B cell (primary cell): Measurements from ENCODE around the gene DISP3. TPM values are rescaled to one million over a fixed set of nuclear protein-coding genes. Genes with fewer than 3 reads are reported as not detected.

Experiments used
- ATAC-seq: fragments of 200-7000 bp; cut with Tn5 transposase; one replicate; pipeline ENCODE4 v1.10.0; 2021; ENCODE audit warnings: low read depth, mild to moderate bottlenecking, moderate number of reproducible peaks, moderate library complexity
- CTCF ChIA-PET: fragments of 350-600 bp; sonication (Branson Sonifier 250); formaldehyde crosslinking; loops from one replicate; lab custom pipeline; 2021; ENCODE audit warnings: antibody characterized with exemption, inconsistent platforms; lab: Charles Lee
- POLR2A ChIA-PET: fragments of 350-600 bp; sonication (Branson Sonifier 250); formaldehyde crosslinking; loops from one replicate; lab custom pipeline; 2021; ENCODE audit warnings: antibody characterized with exemption; lab: Charles Lee
- DNase-seq: peaks from one replicate; pipeline ENCODE4 v3.0.0; 2013
- H2AFZ ChIP-seq: 2 replicates; pipeline ENCODE4 v1.6.1; 2012; ENCODE audit warnings: mild to moderate bottlenecking, low read depth, low read length; ENCODE audit not compliant: insufficient read depth, poor library complexity, severe bottlenecking
- H3K27ac ChIP-seq, 2 donors: 1 replicate in 1 of 2; 2 replicates in 1 of 2; pipeline ENCODE4 v1.5.1; 2012 to 2013; ENCODE audit warnings: low read length in 2 of 2, mild to moderate bottlenecking in 2 of 2, moderate library complexity in 1 of 2
- H3K27me3 ChIP-seq, 4 experiments: fragments of 200-600 bp in 1 of 4; sonication (generic) in 1 of 4; replicated peaks in 1 of 4; 1 replicate in 2 of 4; 2 replicates in 2 of 4; pipeline versions ENCODE4 v1.6.1 to v1.7.0; 2013 to 2016; ENCODE audit warnings: low read length in 3 of 4, mild to moderate bottlenecking in 2 of 4, mixed read lengths in 1 of 4, moderate library complexity in 1 of 4; ENCODE audit not compliant: insufficient read depth in 4 of 4, control insufficient read depth in 3 of 4; ENCODE audit errors: control extremely low read depth in 1 of 4
- H3K36me3 ChIP-seq, 2 experiments: replicated peaks in 1 of 2; 1 replicate in 1 of 2; 2 replicates in 1 of 2; pipeline versions ENCODE4 v1.6.1 to v1.7.1; 2013; ENCODE audit warnings: low read length in 1 of 2; ENCODE audit not compliant: insufficient read depth in 2 of 2, control insufficient read depth in 1 of 2; ENCODE audit errors: control extremely low read depth in 1 of 2, extremely low read depth in 1 of 2
- H3K4me1 ChIP-seq, 2 donors: fragments of 200-600 bp in 1 of 2; sonication (generic) in 1 of 2; 1 replicate in 1 of 2; 2 replicates in 1 of 2; pipeline versions ENCODE4 v1.5.1 to v1.6.1; 2013 to 2017; ENCODE audit warnings: low read length in 2 of 2; ENCODE audit not compliant: control insufficient read depth in 2 of 2, insufficient read depth in 2 of 2
- H3K4me2 ChIP-seq: replicated peaks from 2 replicates; pipeline ENCODE3; 2012; ENCODE audit warnings: mild to moderate bottlenecking, low read depth, low read length; ENCODE audit not compliant: poor library complexity, severe bottlenecking
- H3K4me3 ChIP-seq, 5 experiments: fragments of 200-600 bp in 1 of 5; sonication (generic) in 1 of 5; 1 replicate in 3 of 5; 2 replicates in 2 of 5; pipeline versions ENCODE4 v1.5.1 to v1.7.0; 2011 to 2016; ENCODE audit warnings: low read length in 4 of 5, mild to moderate bottlenecking in 4 of 5, low read depth in 2 of 5, control low read depth in 1 of 5, moderate library complexity in 1 of 5; ENCODE audit not compliant: insufficient read depth in 1 of 5; ENCODE audit errors: control extremely low read depth in 1 of 5, extremely low read depth in 1 of 5
- H3K79me2 ChIP-seq: fragments of 200-600 bp; sonication (generic); one replicate; pipeline ENCODE4 v1.6.0; 2016; ENCODE audit warnings: low read length; ENCODE audit not compliant: control insufficient read depth, insufficient read depth
- H3K9ac ChIP-seq: fragments of 200-600 bp; sonication (generic); 2 replicates; pipeline ENCODE4 v1.6.1; 2017; ENCODE audit warnings: mild to moderate bottlenecking, low read length, moderate library complexity
- H3K9me3 ChIP-seq, 3 donors: one replicate each; pipeline versions ENCODE4 v1.6.1 to v1.7.1; 2013; ENCODE audit warnings: low read length in 2 of 3; ENCODE audit not compliant: control insufficient read depth in 2 of 3, insufficient read depth in 1 of 3; ENCODE audit errors: control extremely low read depth in 1 of 3
- H4K20me1 ChIP-seq: 2 replicates; pipeline ENCODE4 v1.6.0; 2012; ENCODE audit warnings: mild to moderate bottlenecking, low read length; ENCODE audit not compliant: insufficient read depth, control insufficient read depth, poor library complexity, severe bottlenecking
- H3K27ac Mint-ChIP-seq: one replicate; pipeline ENCODE4 v1.8.0; 2021; ENCODE audit warnings: mixed read lengths
- H3K27me3 Mint-ChIP-seq: one replicate; pipeline ENCODE4 v1.8.0; 2021; ENCODE audit warnings: mixed read lengths
- H3K4me1 Mint-ChIP-seq: one replicate; pipeline ENCODE4 v1.8.0; 2021; ENCODE audit warnings: mixed read lengths
- H3K4me3 Mint-ChIP-seq: one replicate; pipeline ENCODE4 v1.8.0; 2021; ENCODE audit warnings: mixed read lengths
- H3K9me3 Mint-ChIP-seq: one replicate; pipeline ENCODE4 v1.8.0; 2022; ENCODE audit warnings: mixed read lengths; ENCODE audit not compliant: insufficient read depth
- EZH2 ChIP-seq: IDR thresholded peaks from 2 replicates; pipeline ENCODE4 v1.6.1; 2012; ENCODE audit warnings: borderline replicate concordance, low read depth, mild to moderate bottlenecking, moderate library complexity, low read length; ENCODE audit not compliant: insufficient read depth, poor library complexity, severe bottlenecking
- WGBS: methylation state at CpG from one replicate; pipeline ENCODE4 v1.1.5; 2013; ENCODE audit warnings: missing lambda C conversion rate; ENCODE audit not compliant: insufficient coverage; 5-methylcytosine and 5-hydroxymethylcytosine counted together
- intact Hi-C: fragments of 100-400 bp; cut with micrococcal nuclease; formaldehyde crosslinking; loops from one replicate; pipeline ENCODE4 v1.10.0; 2022
- polyA plus RNA-seq: library from polyadenylated mRNA; depleted of rRNA; stranded (reverse); fragments of >200 nt; gene quantifications from 2 replicates; pipeline ENCODE4 v1.2.3, GENCODE V29; 2012
- total RNA-seq, 2 donors: library from RNA; stranded (reverse); fragments of 120-200 nt in 1 of 2; gene quantifications; 1 replicate in 1 of 2; 2 replicates in 1 of 2; pipeline versions ENCODE4 v1.2.3 to v1.2.4, GENCODE V29; 2013 to 2022
- TF ChIP-seq, protein P1 (sequence below): fragments of 200-600 bp; IDR thresholded peaks from one replicate; pipeline ENCODE4 v1.8.0; 2022; ENCODE audit warnings: antibody characterized with exemption, mild to moderate bottlenecking

Gene DISP3
- total and polyA plus RNA-seq, 2 donors (not counting 1 experiment from before 2014, with no cell fraction given) = 0.25 to 1.6 TPM

GRCh38 chr1:11438996-11439395, 40.0 kb upstream of the DISP3 start:
- ATAC-seq (no peak), DNase-seq (no peak)
- Histone ChIP-seq H3K36me3 (no peaks in the 10 kb centered on the region), H3K79me2 (no peaks in the 10 kb centered on the region), H3K4me1 (no peaks in the 10 kb centered on the region), H2AFZ (no peak overlapping the region), H3K27ac (no peak overlapping the region), H4K20me1 (no peaks in the 10 kb centered on the region), H3K4me3 (no peak overlapping the region), H3K4me2 (no peak overlapping the region), H3K27me3 (peaks cover 0 to 6% (median 0%) of the 10 kb centered on the region in 4 experiments), H3K9me3 (no peaks in the 10 kb centered on the region), H3K9ac (no peak overlapping the region)
- CTCF ChIA-PET = interaction anchor here (0.7 kb wide), 1 partner anchor 281 kb away, joined by 3 read pairs; no protein-coding TSS in a partner anchor
- 54% methylated on average over 2 of the region's 7 CpGs for WGBS
- no peak overlapping the region for H3K27ac Mint-ChIP-seq
- POLR2A ChIA-PET = no interaction called here
- H3K9me3 Mint-ChIP-seq = no peaks in the 10 kb centered on the region
- no peak for TF ChIP-seq EZH2
- TF ChIP-seq, protein P1, sequence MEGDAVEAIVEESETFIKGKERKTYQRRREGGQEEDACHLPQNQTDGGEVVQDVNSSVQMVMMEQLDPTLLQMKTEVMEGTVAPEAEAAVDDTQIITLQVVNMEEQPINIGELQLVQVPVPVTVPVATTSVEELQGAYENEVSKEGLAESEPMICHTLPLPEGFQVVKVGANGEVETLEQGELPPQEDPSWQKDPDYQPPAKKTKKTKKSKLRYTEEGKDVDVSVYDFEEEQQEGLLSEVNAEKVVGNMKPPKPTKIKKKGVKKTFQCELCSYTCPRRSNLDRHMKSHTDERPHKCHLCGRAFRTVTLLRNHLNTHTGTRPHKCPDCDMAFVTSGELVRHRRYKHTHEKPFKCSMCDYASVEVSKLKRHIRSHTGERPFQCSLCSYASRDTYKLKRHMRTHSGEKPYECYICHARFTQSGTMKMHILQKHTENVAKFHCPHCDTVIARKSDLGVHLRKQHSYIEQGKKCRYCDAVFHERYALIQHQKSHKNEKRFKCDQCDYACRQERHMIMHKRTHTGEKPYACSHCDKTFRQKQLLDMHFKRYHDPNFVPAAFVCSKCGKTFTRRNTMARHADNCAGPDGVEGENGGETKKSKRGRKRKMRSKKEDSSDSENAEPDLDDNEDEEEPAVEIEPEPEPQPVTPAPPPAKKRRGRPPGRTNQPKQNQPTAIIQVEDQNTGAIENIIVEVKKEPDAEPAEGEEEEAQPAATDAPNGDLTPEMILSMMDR = no peak
- intact Hi-C loops = no loop called here
- H3K4me1 Mint-ChIP-seq = no peaks in the 10 kb centered on the region
- no peak overlapping the region for H3K4me3 Mint-ChIP-seq
- H3K27me3 Mint-ChIP-seq = peaks cover 28% of the 10 kb centered on the region

DNA sequence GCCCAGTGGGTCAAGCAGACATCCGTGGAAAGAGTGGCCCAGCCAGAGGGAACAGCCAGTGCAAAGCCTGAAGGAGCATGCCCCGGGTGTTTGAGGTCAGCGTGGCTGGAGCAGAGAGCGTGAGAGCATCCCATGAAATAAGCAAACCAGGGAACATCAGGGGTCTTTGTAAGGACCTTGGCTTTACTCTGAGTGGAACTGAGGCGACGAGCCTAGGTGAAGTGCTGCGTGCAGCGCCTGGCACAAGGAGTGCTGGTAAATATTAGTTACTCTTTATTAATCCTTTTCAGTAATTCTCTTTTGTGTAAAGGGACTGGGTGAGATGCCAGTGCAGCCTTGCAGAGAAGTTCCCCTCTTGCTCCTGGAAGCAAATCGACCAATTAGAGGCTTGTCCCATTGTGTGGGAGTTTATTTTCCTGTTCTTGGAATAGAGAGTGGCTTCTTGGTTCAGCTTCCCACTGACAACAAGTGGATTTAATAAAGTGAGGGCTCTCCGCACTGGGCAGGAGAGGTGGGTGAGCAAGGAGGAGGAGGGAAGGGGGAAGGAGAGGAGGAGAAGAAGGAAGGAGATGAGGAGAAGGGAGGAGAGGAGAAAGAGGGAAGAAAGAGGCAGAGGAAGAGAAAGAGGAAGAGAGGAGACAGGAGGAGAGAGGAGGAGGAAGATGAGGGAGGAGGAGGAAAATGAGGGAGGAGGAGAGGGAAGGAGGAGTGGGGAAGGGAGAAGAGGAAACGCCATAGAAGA, 37.6 kb upstream of the DISP3 start:
- no peaks in the 10 kb centered on the region for H3K4me1 Mint-ChIP-seq
- 62% methylated on average over 7 of the region's 11 CpGs for WGBS

More for the DNA sequence above, 37.6 kb upstream of the DISP3 start:
- intact Hi-C loops = no loop called here
- H3K27me3 Mint-ChIP-seq = peaks cover 42% of the 10 kb centered on the region
- H3K4me2 ChIP-seq = no peak overlapping the region
- H3K27ac ChIP-seq = no peak overlapping the region
- no peak overlapping the region for H3K9ac ChIP-seq
- no peaks in the 10 kb centered on the region for H3K36me3 ChIP-seq
- H4K20me1 ChIP-seq = no peaks in the 10 kb centered on the region
- CTCF ChIA-PET = no interaction called here
- H3K79me2 ChIP-seq = no peaks in the 10 kb centered on the region
- no peak overlapping the region for H3K4me3 ChIP-seq
- H3K27me3 ChIP-seq = peaks cover 0 to 10% (median 0%) of the 10 kb centered on the region in 4 experiments
- DNase-seq = no peak
- H3K9me3 Mint-ChIP-seq = no peaks in the 10 kb centered on the region
- no peak overlapping the region for H3K27ac Mint-ChIP-seq
- no peak overlapping the region for H3K4me3 Mint-ChIP-seq
- H3K9me3 ChIP-seq = no peaks in the 10 kb centered on the region
- H2AFZ ChIP-seq = no peak overlapping the region
- TF ChIP-seq, protein P1 = no peak
- no peak for TF ChIP-seq EZH2
- ATAC-seq = no peak
- H3K4me1 ChIP-seq = no peaks in the 10 kb centered on the region
- POLR2A ChIA-PET = no interaction called here
